Activated CD8-positive, alpha-beta memory T cell treated with anti-CD3 and anti-CD28 coated beads for 36 hours (primary cell): ENCODE measurements around the gene SAMD10. TPM values are rescaled to one million over a fixed set of nuclear protein-coding genes. Genes with fewer than 3 reads are reported as not detected.
"Not testable (repeated sequence)": the region's sequence is repeated elsewhere in the genome, so short reads cannot be mapped to it uniquely, and the experiment has no call there.

Experiments
- CTCF ChIA-PET: fragments of 350-600 bp; sonication (Branson Sonifier 250); formaldehyde crosslinking; loops from one replicate; lab custom pipeline; 2021; ENCODE audit warnings: antibody characterized with exemption; lab: Charles Lee
- POLR2A ChIA-PET: fragments of 350-600 bp; sonication (Branson Sonifier 250); formaldehyde crosslinking; loops from one replicate; lab custom pipeline; 2021; ENCODE audit warnings: antibody characterized with exemption; lab: Charles Lee
- total RNA-seq, 2 experiments: library from RNA; stranded (reverse); gene quantifications; one replicate each; pipeline ENCODE4 v1.2.3, GENCODE V29; 2021

SAMD10 gene
- total RNA-seq, 2 experiments from 2014 or later: 19.0 to 20.5 TPM

DNA sequence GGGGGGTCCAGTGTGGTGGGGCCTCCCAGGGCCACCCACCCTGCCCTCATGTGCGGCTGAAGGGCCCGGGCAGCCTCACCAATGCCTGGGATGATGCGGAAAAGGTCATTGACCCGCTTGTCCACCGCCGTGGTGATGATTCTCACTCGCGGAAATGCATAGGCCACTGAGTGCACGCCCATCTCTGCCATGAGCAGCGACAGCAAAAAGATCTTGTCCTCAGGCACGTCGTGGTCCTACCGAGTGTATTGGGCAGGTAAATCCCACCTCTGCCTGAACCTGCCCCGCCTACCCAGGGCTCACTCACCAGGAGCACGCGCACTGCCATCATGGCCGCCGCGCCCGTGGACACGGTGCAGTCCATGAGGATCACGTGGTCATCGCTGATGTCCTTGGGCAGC is 39.4 kb downstream of the SAMD10 start:
- POLR2A ChIA-PET: no interaction called here

DNA sequence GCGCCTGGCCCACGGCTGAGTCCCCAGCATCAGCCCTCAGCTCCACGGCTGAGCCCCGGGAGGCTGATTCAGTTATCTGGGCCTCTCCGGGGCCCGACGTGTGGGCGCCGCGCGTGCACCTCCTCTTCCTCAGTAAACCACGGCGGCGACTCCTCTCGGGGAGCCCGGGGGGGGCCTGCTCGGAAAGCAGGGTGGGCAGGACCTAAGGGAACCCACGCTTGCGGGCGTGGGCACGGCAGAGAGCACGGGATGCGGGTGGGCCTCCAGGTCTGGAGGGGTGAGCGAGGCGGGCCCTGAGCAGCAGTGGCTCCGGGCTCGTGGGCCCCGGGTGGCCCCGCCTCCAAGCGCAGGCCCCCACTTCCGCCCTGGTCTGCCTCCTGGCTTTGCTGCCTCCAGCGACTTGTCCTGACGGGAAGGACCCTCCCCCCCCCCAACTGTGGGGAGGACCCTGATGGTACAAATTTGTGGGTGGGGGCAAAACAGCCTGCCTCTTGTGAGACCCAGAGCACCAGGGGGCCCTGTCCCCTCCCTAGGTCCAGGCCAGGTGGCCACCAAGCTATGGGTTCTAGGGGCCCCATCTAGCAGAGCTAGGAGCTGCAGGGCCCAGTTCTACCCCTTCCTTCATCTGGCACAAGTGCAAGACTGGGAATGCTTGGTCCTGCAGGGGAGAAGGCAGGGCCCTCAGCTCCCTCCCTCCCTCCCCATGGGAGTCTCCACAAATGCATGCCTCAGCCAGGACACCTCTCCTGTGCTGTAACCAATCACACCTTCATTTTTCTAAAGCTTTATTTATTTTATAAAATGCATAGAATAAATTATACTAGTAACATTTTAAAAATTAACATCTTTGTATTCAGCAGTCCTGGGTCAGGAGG is 40.1 kb downstream of the SAMD10 start:
- POLR2A ChIA-PET: no interaction called here
- CTCF ChIA-PET: no interaction called here

More for the DNA sequence above, 39.4 kb downstream of the SAMD10 start:
- CTCF ChIA-PET: no interaction called here

DNA sequence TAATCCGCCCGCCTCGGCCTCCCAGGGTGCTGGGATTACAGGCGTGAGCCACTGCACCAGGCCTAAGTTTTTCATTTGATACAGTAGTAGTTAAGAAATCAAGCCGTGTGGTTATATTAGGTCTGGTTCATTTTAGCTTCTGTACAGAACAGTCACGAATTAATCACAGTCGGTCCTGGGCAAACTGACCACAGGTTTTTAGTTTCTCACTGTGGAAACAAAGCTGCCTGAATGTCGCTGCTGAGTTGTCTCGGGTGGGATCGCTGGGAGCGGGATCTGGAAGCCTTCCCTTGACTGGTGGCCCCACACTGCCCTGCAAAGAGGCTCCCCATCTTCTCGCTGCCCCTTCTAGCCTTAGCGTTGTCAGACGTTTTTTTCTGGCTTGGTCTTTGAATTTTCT is 41.8 kb downstream of the SAMD10 start:
- CTCF ChIA-PET: no interaction called here
- POLR2A ChIA-PET: interaction anchor here (0.6 kb wide), 1 partner anchor 246 kb away, joined by 5 read pairs; no protein-coding TSS in a partner anchor

DNA sequence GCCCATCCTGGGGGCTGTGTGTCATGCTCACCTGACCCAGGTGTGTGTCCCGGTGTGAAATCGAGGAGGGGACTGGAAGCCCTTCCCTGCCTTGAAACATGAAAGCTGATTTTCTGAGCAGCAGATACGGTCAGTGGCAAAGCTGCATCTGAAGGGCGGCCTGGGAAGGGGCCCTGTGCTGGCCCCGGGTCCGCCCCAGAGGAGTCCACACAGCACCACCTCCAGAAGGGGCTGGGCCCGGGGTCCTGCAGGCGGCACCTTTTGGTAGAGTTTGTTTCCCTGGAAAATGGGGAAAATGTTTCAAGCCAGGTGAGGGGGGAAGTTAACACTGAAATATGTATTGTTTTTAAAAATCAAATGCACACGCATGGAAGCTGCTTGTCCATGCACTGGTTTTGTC is 44.0 kb downstream of the SAMD10 start:
- ChIA-PET CTCF (interaction anchor here (1.0 kb wide), 1 partner anchor 122 kb away, joined by 5 read pairs; no protein-coding TSS in a partner anchor), POLR2A (no interaction called here)

DNA sequence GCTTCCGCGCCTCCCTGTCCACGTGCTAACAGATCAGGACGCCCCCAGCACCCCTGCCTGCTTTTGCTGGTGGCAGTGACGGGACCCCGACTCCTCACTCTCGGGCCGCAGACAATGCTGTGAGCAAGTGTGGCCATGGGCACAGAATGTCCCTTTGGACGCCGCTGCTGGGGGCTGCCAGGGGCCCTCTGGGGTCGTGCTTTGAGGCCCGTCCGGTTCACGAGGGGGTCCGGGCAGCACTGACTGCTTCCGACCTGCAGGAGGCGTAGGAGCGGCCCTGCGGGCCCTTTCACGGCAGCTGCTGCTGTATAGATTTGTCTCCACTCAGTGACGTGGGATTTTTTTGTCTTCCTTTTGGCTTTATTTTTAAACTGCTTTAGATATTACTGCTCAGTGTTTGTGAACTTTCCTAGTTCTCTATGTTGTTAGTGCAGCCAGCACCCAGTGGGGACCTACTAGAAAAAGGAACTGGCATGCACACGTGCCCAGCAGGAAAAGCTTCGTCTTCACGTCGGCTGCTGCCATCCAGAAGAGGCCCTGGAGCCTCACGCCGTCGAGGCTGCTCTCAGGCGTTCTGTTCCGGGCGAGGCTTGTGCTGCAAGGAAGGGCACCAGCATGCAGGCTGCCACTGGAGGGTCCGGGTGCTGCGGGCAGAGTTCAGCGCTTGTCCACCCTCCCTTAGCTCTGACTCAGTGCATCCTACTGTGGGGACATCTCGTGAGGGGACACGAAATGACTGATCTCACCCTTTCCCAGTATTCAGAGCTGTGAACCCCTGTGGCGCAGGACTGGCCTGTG is 45.0 kb downstream of the SAMD10 start:
- POLR2A ChIA-PET: no interaction called here

DNA sequence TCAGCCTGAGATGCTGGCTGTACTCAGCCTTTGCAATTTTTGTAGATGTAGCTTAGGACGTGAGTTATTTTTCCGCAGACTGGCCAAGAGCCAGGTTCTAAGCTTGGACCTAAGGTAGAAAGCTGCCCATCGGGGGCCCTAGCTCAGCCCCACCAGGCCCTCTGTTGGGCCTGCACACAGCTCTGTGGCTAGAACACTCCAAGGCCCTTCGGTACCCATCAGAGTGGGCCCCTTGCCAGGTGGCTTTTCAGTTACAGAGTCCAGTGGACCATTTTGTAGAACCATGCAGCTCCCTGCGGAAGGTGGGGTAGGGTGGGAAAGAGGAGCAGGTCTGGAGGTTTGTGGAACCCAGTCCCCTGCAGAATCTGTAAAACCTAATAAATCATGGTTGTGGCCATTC is 45.8 kb downstream of the SAMD10 start:
- POLR2A ChIA-PET: interaction anchor here (0.5 kb wide), 1 partner anchor 32 kb away, joined by 4 read pairs; no protein-coding TSS in a partner anchor
- CTCF ChIA-PET: interaction anchor here (0.9 kb wide), 1 partner anchor 40 kb away, joined by 3 read pairs; no protein-coding TSS in a partner anchor

More for the DNA sequence above, 45.0 kb downstream of the SAMD10 start:
- CTCF ChIA-PET: interaction anchor here (1.0 kb wide), 1 partner anchor 123 kb away, joined by 5 read pairs; no protein-coding TSS in a partner anchor

DNA sequence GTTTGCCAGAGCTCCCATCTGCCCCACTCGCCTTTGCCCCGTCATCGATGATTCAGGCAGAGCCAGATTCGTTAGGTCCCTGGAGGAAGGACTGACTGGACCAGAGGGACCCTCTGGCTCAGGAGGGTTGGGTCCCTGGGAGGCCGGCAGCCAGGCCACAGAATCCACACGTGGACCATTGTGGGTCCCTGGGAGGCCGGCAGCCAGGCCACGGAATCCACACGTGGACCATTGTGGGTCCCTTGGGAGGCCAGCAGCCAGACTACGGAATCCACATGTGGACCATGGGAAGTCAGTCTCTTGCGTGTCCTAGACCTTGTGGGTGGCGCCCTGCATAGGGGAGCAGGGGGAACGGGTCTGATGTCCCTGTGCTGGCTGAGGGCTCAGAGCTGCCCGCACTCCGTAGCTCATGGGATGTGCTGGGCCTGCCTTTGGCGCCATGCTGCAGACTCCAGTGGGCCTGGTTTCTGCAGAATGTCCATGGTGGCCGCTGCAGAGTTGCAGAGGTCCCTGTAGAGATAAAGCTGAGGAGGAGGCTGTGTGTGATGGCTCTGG is 46.8 kb downstream of the SAMD10 start:
- ChIA-PET POLR2A (no interaction called here), CTCF (interaction anchor here (0.6 to 0.9 kb wide), 2 partner anchors 41 to 279 kb away, joined by 3 to 4 read pairs; partner anchors contain the start of gene STMN3)

DNA sequence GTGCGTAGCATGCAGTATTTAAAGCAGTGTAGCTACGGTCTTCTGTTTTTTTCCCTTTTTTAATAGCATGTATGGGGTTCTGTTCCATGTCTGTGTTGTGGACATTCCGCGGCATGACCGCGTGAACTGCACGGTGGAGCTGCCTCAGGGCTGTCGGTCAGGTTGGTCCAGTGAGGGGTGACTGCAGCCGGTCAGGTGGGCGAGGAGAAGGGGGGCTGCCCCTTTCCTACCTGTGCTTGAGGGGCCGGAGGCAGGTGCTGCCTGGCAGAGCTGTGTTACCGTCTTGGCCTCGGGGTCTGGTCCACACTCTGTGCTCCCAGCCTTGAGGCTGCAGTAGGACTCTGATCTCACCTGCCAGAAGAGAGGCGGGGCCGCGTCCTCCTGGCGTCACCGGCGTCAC is 47.7 kb downstream of the SAMD10 start:
- POLR2A ChIA-PET: no interaction called here
- CTCF ChIA-PET: no interaction called here

DNA sequence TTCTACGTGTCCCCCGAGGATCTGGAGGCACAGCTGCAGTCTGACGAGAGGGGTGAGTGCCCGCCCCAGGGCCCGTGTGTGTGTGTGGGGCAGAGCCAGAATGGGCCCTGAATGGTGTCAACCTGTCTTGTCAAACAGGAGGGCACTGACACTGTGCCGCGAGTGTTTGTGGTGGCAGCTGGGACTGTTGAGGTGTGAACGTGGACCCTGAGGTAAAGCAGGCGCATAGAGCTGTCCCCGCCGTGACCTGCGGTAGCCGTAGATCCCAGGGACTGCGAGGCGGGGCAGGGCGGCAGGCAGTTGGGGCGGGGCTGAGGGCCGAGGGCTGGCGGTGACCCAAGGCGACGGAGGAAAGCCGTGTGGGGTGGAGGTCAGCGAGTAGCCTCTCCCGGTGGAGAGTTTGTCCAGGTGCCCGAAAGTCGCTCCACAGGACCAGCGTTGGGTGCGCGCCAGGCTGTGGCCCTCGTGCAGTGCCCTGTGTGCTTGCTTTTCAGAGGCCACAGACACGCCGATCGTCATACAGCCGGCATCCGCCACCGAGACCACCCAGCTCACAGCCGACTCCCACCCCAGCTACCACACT is 48.4 kb downstream of the SAMD10 start:
- CTCF ChIA-PET: no interaction called here
- POLR2A ChIA-PET: no interaction called here

DNA sequence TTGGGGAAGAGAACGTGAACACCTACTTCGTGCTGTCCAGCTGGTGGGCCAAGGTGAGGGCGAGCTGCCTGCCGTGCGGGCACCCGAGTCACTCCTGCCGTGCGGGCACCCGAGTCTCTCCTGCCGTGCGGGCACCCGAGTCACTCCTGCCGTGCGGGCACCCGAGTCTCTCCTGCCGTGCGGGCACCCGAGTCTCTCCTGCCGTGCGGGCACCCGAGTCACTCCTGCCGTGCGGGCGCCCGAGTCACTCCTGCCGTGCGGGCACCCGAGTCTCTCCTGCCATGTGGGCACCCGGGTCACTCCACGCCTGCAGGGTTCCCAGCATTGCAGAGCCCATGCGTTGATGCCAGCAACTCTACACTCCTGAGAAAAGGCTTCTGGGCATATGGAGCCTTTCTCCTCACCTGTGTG is 50.0 kb downstream of the SAMD10 start:
- POLR2A ChIA-PET: not testable (repeated sequence)
- CTCF ChIA-PET: interaction anchor here (0.7 kb wide), 1 partner anchor 305 kb away, joined by 4 read pairs; no protein-coding TSS in a partner anchor

DNA sequence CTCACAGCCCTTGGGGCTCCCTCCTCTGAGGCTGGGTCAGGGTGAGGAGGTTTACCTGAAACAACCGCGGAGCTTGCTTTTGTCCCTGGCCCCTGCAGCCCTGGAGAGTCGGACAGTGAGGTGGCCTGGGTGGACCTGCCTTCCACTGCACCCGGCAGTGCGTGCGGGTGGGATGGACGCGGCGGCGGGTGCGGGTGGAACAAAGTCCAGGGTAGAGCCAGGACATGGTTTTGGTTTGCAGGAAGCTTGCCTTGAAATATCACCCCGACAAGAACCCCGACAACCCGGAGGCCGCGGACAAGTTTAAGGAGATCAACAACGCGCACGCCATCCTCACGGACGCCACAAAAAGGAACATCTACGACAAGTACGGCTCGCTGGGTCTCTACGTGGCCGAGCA is 50.4 kb downstream of the SAMD10 start:
- CTCF ChIA-PET: interaction anchor here (0.7 kb wide), 1 partner anchor 305 kb away, joined by 4 read pairs; no protein-coding TSS in a partner anchor
- POLR2A ChIA-PET: no interaction called here

DNA sequence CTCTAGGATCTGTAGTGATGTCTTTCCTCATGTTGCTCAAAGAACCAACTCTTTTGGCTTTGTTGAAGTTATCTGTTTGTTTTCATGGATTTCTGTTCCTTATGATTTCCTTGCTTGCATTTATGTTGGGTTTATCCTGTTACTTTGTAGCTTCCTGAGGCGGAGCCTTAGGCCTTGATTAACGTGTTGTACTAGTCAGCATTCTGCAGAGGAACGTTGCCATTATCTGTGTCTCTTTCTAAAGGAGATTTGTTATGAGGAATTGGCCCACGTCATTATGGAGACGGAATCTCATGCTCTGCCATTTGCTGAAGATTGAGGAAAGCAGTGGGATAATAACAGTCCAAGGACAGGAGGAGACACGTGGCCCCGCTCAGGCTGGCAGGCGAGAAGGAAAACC is 53.1 kb downstream of the SAMD10 start:
- CTCF ChIA-PET: interaction anchor here (0.7 kb wide), 1 partner anchor 75 kb away, joined by 3 read pairs; no protein-coding TSS in a partner anchor
- POLR2A ChIA-PET: no interaction called here

DNA sequence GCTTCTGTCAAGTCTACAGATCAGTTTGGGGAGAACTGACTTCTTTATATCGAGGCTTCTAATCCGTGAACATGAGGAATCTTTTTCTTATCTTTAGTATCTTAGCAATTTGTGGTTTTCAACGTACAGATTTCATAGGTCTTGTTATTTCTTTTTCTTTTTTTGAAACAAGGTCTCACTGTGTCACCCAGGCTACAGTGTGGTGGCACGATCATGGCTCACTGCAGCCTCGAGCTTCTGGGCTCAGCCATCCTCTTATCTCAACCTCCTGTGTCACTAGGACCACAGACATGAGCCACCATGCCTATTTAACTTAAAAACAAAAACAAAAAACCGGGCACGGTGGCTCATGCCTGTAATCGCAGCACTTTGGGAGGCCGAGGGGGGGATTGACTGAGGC is 55.2 kb downstream of the SAMD10 start:
- POLR2A ChIA-PET: no interaction called here
- CTCF ChIA-PET: no interaction called here

Other genes starting within 250 kb of the SAMD10 start
- 10 to 100 TPM in 1 of 2 experiments, 1 to 10 TPM in 1; 9.9 to 10.8 TPM for gene LIME1, start 243.0 kb downstream of the SAMD10 start, total RNA-seq
- gene SLC2A4RG, start 239.9 kb downstream of the SAMD10 start, total RNA-seq: 10 to 100 TPM; 31.0 to 34.4 TPM
- under 1 TPM; 0.25 TPM for gene ZBTB46, start 148.4 kb downstream of the SAMD10 start, total RNA-seq
- gene ABHD16B, start 118.1 kb downstream of the SAMD10 start, total RNA-seq: under 1 TPM in 1 of 2 experiments, not detected in 1; 0.13 TPM
- gene TPD52L2, start 114.4 kb downstream of the SAMD10 start, total RNA-seq: 10 to 100 TPM; 62.7 to 67.0 TPM
- gene DNAJC5, start 84.5 kb downstream of the SAMD10 start, total RNA-seq: 10 to 100 TPM; 40.3 TPM
- gene UCKL1, start 23.2 kb downstream of the SAMD10 start, total RNA-seq: 10 to 100 TPM; 32.9 to 35.2 TPM
- gene ZNF512B, start 9.7 kb downstream of the SAMD10 start, total RNA-seq: 10 to 100 TPM; 11.3 to 12.1 TPM
- 10 to 100 TPM; 66.5 to 67.7 TPM for gene PRPF6, start 1.5 kb upstream of the SAMD10 start, total RNA-seq
- 1 to 10 TPM; 2.1 to 2.6 TPM for gene C20orf204, start 56.5 kb upstream of the SAMD10 start, total RNA-seq
- not detected for gene SOX18, start 70.0 kb upstream of the SAMD10 start, total RNA-seq
- 10 to 100 TPM; 25.9 to 27.5 TPM for gene TCEA2, start 83.6 kb upstream of the SAMD10 start, total RNA-seq
- 10 to 100 TPM; 37.8 to 42.2 TPM for gene RGS19, start 99.9 kb upstream of the SAMD10 start, total RNA-seq
- gene OPRL1, start 100.4 kb upstream of the SAMD10 start, total RNA-seq: under 1 TPM; 0.19 to 0.21 TPM
- under 1 TPM in 1 of 2 experiments, not detected in 1; 0.42 TPM for gene LKAAEAR1, start 104.8 kb upstream of the SAMD10 start, total RNA-seq
- not detected for gene NPBWR2, start 127.9 kb upstream of the SAMD10 start, total RNA-seq
- not detected for gene MYT1, start 184.8 kb upstream of the SAMD10 start, total RNA-seq